Superior temporal gyrus (tissue), 1 donor: ENCODE results near the gene ALG8.
"Not testable (repeated sequence)": the region's sequence is repeated elsewhere in the genome, so short reads cannot be mapped to it uniquely, and the experiment has no call there.

Experiments used
- DNase-seq: peaks from one replicate; pipeline ENCODE4 v3.0.0-alpha.2; 2016; ENCODE audit errors: extremely low spot score

ALG8 gene

GRCh38 chr11:78139422-78140391 lies at the start of gene ALG8:
TSS of gene ALG8 (minus strand) at chr11:78139626. CDS start at chr11:78139588, 38 bp downstream.
- DNase-seq, result peak; percentile 97

- peak; percentile 97 for DNase-seq
These were observed 49.1 kb upstream of the ALG8 start, which contains the start of the genes KCTD21 and USP35 for GRCh38 chr11:78188286-78189173. TSS of gene KCTD21 (minus strand) at chr11:78188626. CDS start at chr11:78174554, 14,072 bp downstream. TSS of gene USP35 (plus strand) at chr11:78188919. CDS start at chr11:78196246, 7,327 bp downstream.

GRCh38 chr11:78187366-78188285 lies 48.2 kb upstream of the ALG8 start:
- no peak for DNase-seq

GRCh38 chr11:78181185-78181584 lies 41.8 kb upstream of the ALG8 start:
- DNase-seq, result no peak

- DNase-seq, result no peak
These were observed 41.3 kb upstream of the ALG8 start for GRCh38 chr11:78180751-78181150.

- no peak for DNase-seq
These were observed 40.1 kb upstream of the ALG8 start for GRCh38 chr11:78179459-78180071.

GRCh38 chr11:78177216-78177615 lies 37.8 kb upstream of the ALG8 start:
- DNase-seq, result no peak

- no peak for DNase-seq
These were observed 37.2 kb upstream of the ALG8 start for GRCh38 chr11:78176605-78177141.

GRCh38 chr11:78175862-78176261 lies 36.4 kb upstream of the ALG8 start:
- not testable (repeated sequence) for DNase-seq

GRCh38 chr11:78171951-78172350 lies 32.5 kb upstream of the ALG8 start:
- DNase-seq, result no peak

GRCh38 chr11:78170874-78171549 lies 31.6 kb upstream of the ALG8 start:
- no peak for DNase-seq

GRCh38 chr11:78170413-78170812 lies 31.0 kb upstream of the ALG8 start:
- DNase-seq, result no peak

- no peak for DNase-seq
These were observed 29.4 kb upstream of the ALG8 start for GRCh38 chr11:78168539-78169477.

GRCh38 chr11:78166855-78167469 lies 27.5 kb upstream of the ALG8 start:
- no peak for DNase-seq

- no peak for DNase-seq
These were observed 25.0 kb upstream of the ALG8 start for GRCh38 chr11:78164471-78164870.

- no peak for DNase-seq
These were observed 24.4 kb upstream of the ALG8 start for GRCh38 chr11:78163828-78164227.

GRCh38 chr11:78161962-78162371 lies 22.5 kb upstream of the ALG8 start:
- no peak for DNase-seq

GRCh38 chr11:78161346-78161745 lies 21.9 kb upstream of the ALG8 start:
- DNase-seq, result no peak
